SK-N-SH (cell line): ENCODE data around the gene SC5D.

Experiments
- ELF1 ChIP-seq: IDR thresholded peaks from 2 replicates; pipeline ENCODE4 v1.4.0; 2012
- MXI1 ChIP-seq: IDR thresholded peaks from 2 replicates; pipeline ENCODE4 v1.6.1; 2012; ENCODE audit warnings: mild to moderate bottlenecking, low read depth, low read length, improper control_type of control experiment
- RCOR1 ChIP-seq: fragments of 150-350 bp; IDR thresholded peaks from 2 replicates; pipeline ENCODE4 v1.6.1; 2017; ENCODE audit warnings: antibody characterized with exemption, low read length
- SMC3 ChIP-seq: IDR thresholded peaks from 2 replicates; pipeline ENCODE4 v1.6.1; 2012; ENCODE audit warnings: low read depth, low read length, improper control_type of control experiment
- YY1 ChIP-seq: IDR thresholded peaks from 2 replicates; pipeline ENCODE4 v1.4.0; 2012; ENCODE audit warnings: low read depth, mild to moderate bottlenecking
- TF ChIP-seq, protein P1 (sequence below): fragments of 200-600 bp; sonication (generic); IDR thresholded peaks from 2 replicates; pipeline ENCODE4 v1.6.1; 2017; ENCODE audit warnings: antibody characterized with exemption, mild to moderate bottlenecking, moderate library complexity

DNA sequence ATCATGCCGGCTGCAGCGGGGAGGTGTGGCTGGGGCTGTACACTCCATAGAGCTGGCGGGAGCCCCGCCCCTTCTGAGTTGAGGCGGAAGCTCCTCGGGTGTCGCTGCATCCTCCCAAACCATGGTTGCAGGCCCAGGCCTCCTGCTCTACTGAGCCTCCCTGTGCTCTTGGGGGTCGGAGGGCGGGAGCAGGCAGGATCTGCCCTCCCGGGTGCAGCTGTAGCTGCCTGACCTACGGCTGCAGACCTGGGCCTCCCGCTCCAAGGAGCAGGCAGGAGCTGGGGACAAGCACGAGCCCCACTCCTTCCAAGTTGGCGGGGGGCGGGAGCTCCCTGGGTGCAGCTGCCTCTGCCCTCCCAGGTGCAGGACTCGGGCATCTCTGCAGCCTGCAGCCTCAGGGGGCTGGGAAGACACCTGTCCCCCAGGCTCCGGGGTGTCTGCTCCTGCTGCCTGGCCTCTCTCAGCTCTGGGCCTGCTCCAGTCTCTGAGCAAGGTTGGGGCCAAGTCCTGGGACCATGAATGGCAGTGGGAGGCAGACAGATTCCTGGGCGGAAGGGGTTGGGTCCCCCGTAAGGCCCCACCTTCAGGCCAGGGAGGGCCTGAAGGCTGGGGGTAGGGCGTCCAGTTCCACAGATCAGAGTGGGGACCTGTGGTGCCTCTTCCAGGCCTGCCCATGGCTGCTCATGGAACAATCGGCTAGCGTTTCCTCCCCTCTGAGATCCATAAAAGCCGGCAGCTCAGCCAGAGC is 46.4 kb upstream of the SC5D start:
- TF ChIP-seq, protein P1, sequence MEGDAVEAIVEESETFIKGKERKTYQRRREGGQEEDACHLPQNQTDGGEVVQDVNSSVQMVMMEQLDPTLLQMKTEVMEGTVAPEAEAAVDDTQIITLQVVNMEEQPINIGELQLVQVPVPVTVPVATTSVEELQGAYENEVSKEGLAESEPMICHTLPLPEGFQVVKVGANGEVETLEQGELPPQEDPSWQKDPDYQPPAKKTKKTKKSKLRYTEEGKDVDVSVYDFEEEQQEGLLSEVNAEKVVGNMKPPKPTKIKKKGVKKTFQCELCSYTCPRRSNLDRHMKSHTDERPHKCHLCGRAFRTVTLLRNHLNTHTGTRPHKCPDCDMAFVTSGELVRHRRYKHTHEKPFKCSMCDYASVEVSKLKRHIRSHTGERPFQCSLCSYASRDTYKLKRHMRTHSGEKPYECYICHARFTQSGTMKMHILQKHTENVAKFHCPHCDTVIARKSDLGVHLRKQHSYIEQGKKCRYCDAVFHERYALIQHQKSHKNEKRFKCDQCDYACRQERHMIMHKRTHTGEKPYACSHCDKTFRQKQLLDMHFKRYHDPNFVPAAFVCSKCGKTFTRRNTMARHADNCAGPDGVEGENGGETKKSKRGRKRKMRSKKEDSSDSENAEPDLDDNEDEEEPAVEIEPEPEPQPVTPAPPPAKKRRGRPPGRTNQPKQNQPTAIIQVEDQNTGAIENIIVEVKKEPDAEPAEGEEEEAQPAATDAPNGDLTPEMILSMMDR: no peak
- no peak for TF ChIP-seq MXI1
- no peak for TF ChIP-seq SMC3
- TF ChIP-seq ELF1: no peak
- no peak for TF ChIP-seq RCOR1
- TF ChIP-seq YY1: no peak
